Hematopoietic multipotent progenitor cell treated with erythropoietin and hydrocortisone succinate and interleukin-3 and kit ligand, for 4 days (in vitro differentiated cells): ENCODE data around the gene ZNF605.
A peak's percentile ranks its signal among the peaks of the same experiment; 100 is the strongest.
"Not testable (repeated sequence)": the region's sequence is repeated elsewhere in the genome, so short reads cannot be mapped to it uniquely, and the experiment has no call there.

ENCODE experiments used
- DNase-seq: peaks from one replicate; pipeline ENCODE4 v3.0.0-alpha.2; 2015

Gene ZNF605

GRCh38 chr12:132948146-132949066, 7.7 kb downstream of the ZNF605 start:
- DNase-seq: no peak

DNA sequence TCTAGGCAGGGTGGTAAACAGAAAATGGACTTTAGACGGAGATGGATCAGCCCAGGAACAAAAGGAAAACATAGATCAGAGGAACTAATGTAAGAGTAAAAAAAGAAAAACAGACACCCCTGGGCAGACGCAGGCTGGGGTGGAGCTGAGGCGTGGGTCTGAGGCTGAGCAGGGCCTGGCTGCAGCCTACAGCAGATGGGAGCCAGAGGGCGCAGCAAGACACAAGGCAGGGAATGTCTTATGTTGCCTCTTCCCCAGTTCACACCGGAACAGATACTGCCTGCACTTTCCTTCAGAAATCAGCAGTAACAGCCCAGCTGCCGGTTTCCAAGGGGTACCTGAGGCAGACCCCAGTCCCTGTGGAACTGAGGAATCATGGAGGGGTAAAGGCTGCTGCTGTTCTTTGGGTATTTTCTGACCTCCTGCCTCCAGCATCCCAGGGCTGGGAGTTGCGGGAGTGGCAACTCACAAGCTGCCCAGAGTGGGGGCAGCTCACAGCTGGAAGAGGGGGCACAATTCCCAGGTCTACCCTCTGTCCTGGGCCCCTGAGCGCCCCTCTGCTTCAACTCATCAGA, 9.8 kb downstream of the ZNF605 start:
- DNase-seq: no peak

DNA sequence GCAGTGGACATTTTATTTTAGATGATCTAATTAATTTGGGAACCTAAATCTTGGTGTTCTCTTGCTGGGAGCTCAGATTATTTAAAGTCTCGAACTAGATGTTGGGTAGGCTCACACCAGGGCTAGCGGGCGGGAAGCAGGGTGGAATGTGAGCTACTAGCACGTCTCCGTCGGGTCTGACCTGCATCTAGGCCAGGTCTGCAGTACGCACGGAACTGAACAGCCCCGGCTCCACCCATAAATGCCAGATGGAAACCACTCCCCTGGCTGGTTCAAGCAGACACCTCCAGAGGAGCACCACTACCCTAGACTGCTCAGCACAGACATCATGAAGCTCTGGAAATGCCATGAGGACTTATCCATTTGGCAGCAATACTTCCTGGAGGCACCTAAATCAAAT, 10.3 kb downstream of the ZNF605 start:
- DNase-seq: no peak

DNA sequence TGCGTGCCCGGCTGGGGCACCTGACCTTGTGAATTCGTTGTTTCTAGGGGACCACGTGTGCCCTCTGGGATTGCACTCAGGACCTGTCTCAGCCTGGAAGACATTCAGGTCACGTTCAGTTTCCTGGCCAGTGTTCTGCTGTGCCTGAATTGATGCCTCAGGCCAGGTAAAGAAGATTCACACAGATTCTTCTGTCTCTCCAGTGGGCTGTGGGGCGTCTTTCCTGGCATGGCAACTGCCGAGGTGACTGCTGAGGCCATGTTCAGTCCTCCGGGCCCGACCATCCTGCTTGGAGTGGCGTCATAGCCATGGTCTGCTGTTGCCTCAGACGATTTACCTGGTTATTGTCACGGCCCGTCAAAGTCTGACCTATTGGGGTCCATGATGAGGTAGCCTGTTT, 13.5 kb downstream of the ZNF605 start:
- no peak for DNase-seq

DNA sequence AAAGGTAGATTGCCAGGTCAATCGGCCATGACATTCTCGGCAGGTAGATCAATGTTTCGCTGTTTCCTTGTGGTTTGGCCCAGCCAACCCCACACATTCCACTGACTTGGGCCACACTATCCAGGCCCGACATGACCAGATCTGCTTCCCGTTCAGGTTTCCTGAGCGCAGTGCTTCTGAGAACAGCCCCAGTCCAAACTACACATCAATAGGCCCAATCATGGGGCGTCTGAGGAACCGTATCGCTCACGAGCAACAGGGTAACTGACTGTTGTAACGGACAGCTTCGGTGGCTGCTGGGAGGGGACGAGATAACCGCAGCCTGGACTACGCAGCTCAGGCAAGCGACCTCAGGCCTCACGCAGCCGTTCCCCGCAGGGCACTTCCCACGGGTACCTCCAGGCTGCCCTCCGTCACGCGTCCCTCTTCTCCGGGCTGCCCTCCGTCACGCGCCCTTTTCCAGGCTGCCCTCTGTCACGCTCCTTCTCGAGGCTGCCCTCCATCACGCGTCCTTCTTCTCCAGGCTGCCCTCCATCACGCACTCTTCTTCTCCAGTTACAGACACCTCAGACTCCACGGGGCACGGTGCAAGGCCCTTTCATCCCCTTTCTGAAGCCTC, 14.7 kb downstream of the ZNF605 start:
- no peak for DNase-seq

- DNase-seq: no peak
Observed at GRCh38 chr12:132940071-132940719, 15.9 kb downstream of the ZNF605 start.

DNA sequence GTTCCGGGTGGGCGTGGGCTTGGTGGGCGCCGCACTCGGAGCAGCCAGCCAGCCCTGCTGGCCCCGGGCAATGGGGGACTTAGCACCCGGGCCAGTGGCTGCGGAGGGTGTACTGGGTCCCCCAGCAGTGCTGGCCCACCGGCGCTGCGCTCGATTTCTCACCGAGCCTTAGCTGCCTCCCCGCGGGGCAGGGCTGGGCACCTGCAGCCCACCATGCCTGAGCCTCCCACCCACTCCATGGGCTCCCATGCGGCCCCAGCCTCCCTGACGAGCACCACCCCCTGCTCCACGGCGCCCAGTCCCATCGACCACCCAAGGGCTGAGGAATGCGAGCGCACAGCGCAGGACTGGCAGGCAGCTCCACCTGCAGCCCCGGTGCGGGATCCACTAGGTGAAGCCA, 17.3 kb downstream of the ZNF605 start:
- not testable (repeated sequence) for DNase-seq

GRCh38 chr12:132937476-132937875, 18.6 kb downstream of the ZNF605 start:
- DNase-seq: no peak

DNA sequence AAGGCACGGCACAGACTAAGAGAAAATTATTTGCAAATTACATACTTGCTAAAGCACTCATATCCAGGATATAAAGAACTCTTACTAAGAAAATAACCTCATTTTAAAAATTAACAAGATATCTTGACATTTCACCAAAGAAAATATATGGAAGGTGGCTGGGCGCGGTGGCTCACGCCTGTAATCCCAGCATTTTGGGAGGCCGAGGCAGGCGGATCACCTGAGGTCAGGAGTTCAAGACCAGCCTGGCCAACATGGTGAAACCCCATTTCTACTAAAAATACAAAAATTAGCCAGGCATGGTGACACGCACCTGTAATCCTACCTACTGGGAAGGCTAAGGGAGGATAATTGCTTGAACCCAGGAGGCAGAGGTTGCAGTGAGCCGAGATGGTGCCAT, 19.2 kb downstream of the ZNF605 start:
- DNase-seq: not testable (repeated sequence)

DNA sequence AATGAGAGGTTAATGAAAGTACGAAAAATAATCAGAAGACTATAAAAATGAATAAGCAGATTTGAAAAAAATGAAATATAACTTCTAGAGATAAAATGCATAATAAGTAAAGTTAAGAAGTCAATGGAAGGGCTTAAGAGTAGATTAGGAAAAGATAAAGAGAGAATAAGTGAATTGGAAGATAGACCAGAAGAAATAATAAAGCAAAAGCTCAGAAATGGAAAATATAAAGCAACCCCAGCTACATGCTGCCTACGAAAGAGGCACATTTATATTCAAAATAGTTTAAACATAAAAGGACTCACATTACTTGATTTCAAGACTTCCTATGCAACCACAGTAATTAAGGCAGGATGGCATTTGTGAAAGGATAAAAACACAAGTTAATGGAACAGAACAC, 19.9 kb downstream of the ZNF605 start:
- no peak for DNase-seq

GRCh38 chr12:132926415-132926833, 29.7 kb downstream of the ZNF605 start:
- no peak for DNase-seq

DNA sequence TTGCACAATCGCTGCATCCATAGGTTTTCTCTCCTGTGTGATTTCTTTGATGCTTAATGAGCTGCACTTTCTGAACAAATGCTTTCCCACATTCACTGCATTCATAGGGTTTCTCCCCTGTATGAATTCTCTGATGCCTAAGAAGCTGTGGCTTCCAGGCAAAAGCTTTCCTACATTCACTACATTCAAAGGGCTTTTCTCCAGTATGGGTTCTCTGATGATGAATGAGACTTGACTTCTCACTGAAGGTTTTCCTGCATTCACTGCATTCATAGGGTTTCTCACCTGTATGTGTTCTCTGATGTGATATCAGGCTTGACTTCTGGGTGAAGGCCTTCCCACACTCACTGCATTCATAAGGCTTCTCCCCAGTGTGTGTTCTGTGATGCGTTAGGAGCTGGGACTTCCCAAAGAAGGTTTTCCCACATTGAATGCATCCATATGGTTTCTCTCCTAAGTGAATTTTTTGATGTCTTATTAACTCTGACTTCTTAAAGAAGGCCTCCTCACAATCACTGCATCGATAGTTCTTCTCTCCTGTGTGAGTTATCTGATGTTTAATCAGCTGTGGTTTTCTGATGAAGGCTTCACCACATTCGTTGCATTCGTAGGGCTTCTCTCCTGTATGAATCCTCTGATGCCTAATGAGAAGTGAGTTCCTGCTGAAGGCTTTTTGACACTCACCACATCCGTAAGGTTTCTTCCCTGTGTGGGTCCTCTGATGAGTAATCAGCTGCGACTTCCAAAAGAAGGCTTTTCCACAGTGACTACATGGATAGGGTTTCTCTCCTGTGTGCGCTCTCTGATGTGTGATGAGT, 30.3 kb downstream of the ZNF605 start:
- peak; percentile 14 for DNase-seq

DNA sequence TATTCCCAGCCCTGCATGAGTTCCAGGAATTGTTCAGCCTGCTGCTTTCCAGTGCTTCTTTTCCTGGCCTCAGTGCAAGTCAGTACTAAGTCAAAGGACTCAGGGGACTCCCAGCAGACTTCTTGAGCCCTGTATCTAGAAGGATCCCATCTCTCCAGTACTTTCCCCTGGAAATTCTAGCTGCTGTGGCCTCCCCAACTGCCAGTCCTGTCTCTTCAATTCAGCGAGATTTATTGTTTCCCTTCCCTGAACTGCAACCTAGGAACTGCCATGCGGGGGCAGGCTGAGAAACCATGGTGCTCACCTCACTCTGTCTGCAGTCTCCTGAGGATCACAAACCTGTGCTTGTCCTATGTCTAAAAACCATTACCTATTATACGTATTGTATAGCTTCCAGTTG, 31.8 kb downstream of the ZNF605 start:
- no peak for DNase-seq

GRCh38 chr12:132923356-132923909, 32.7 kb downstream of the ZNF605 start:
- DNase-seq: no peak

DNA sequence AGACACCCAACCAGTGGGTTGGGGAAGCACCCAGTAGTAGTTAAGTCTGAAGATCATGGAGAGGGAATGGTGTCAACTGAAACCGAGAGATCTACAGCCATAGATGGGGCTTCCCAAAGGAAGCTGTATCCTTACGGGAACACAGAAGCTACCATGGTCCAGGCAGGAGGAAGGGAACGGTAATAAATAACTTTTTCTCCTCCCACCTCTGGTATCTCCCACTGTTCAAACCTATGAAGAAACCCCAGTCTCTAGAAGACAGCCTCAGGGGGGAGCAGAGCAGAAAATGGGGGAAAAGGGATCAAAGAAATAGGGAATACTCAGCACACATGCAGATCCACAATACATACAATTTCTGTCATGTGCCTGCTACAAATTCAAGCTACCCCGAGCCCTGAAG, 33.4 kb downstream of the ZNF605 start:
- DNase-seq: no peak

DNA sequence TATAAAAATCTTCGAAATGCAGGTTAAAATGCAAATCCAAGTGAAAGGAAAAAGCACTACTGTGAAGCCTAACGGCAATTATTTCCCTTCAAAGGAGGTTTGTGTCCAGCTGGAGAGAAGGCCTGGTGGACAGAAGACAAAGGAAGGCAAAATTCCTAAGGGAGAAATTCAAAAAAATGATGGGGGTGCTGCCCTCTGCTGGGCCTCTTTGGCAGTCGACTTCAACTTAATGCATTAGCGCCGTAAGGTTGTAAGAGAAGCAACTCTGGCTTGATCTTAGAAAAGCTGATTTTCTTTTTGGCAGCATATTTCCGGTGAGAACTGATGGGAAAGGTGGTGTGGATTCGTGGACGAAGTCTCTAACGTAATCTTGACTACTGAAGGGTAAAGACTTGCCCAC, 34.4 kb downstream of the ZNF605 start:
- DNase-seq: no peak

DNA sequence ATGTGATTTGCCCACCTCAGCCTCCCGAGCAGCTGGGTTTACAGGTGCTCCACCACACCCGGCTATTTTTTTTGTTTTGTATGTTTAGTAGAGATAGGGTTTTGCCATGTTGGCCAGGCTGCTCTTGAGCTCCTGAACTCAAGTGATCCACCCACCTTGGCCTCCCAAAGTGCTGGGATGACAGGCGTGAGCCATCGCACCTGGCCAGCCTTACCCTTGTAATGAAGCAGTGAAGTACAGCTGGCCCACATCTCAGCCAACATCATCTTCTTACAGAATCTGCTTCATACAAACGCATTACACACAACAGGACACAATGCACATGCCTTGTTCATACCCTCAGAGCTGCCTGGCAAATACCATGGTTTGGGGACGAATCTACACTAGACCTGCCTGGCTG, 37.4 kb downstream of the ZNF605 start:
- DNase-seq: no peak

GRCh38 chr12:132909030-132909368, 47.1 kb downstream of the ZNF605 start:
- no peak for DNase-seq

DNA sequence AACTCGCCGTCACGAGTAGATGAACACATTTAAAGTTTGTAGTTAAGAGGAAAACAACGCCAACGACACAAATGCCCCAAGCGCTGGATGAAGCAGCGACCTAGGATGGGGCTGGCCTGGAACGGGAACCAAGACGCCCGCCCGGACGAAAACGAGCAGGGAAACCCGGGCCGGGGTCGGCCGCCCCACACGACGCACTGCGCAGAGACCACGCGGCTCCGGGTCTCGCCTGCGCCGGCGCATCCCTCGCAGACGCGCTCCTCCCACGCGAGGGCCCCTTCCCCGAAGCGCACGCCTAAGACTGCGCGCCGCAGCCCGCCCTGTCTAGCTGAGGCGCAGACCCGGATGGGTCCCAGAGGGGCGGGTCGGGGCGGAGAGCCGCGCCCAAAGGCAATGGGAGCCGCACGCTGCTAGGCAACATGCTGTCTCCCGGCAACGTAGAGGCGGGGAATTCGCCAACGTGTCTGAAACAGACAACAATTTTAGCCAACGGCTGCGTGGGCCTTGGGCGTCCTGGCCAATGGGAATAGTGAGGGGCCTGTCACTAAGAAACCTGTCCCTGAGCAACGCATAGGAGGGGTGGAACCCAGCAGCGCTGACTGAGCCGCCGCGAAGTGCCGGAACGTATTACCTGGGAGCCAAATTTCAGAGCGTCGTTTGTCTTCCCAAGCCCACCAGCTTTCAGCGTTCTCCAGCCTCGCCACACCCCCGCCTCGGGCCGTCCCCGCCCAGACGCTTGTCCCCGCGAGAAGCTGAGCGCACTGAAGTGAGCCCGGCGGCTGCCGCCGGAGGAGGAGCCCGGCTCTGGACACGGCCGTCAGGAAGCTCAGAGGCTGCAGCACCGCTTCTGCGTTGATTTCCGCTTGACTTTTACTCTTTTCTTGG, 47.7 kb downstream of the ZNF605 start:
- peak; percentile 97 for DNase-seq

DNA sequence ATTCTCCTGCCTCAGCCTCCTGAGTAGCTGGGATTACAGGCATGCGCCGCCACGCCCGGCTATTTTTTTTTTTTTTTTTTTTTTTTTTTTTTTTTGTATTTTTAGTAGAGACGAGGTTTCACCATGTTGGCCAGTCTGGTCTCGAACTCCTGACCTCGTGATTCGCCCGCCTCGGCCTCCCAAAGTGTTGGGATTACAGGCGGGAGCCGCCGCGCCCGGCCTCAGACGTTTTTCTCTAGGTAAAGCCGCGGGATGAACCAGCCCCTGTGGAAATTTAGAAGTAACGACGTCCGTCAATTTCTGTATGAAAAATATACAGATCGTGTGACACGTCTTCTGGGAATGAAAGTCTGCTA, 48.3 kb downstream of the ZNF605 start:
- DNase-seq: not testable (repeated sequence)

DNA sequence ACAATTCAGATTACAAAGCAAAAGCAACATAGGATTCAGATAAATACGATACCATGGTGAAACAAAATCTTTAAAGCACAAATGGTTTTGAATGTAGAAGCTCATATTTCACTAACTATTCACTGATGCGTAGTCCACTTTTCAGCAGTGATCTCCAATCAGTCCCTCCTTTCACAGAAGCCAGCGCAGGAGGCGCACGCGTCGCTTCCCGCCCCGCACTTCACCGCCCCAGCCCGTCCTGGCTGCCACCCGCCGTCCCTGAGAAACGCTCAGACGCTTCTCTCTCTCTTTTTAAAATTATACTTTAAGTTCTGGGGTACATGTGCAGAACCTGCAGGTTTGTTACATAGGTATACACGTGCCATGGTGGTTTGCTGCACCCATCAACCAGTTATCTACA, 48.9 kb downstream of the ZNF605 start:
- DNase-seq: no peak
